H1 (cell line): ENCODE data around the gene GAR1. TPM values are rescaled to one million over a fixed set of nuclear protein-coding genes. Genes with fewer than 3 reads are reported as not detected.

Experiments used
- CTCF ChIA-PET: fragments of 300-600 bp; sonication (Branson Sonifier 250); formaldehyde crosslinking; loops from one replicate; lab custom pipeline; 2021; ENCODE audit not compliant: partially characterized antibody; lab: Charles Lee
- POLR2A ChIA-PET: fragments of 300-600 bp; sonication (Branson Sonifier 250); formaldehyde crosslinking; loops from one replicate; lab custom pipeline; 2021; ENCODE audit warnings: inconsistent platforms; ENCODE audit not compliant: partially characterized antibody; lab: Charles Lee
- DNase-seq, 2 experiments: peaks; one replicate each; pipeline versions ENCODE4 v3.0.0 to v3.0.0-alpha.2; 2010 to 2022; ENCODE audit warnings: low spot score in 2 of 2, low read depth in 1 of 2, mixed read lengths in 1 of 2
- FAIRE-seq: peaks from 2 replicates; lab custom pipeline; 2011; peaks lifted over from hg19 to GRCh38; lab: Jason Lieb, UNC
- H2AFZ ChIP-seq: 2 replicates; pipeline ENCODE4 v1.8.1; 2012; ENCODE audit warnings: low read length, inconsistent platforms
- H2AK5ac ChIP-seq: 2 replicates; pipeline ENCODE4 v1.6.1; 2013; ENCODE audit warnings: low read depth, low read length
- H2BK120ac ChIP-seq: replicated peaks from 2 replicates; pipeline ENCODE3; 2013; ENCODE audit warnings: low read depth, low read length, inconsistent platforms
- H2BK12ac ChIP-seq: 2 replicates; pipeline ENCODE4 v1.6.1; 2013; ENCODE audit warnings: low read depth, low read length
- H2BK15ac ChIP-seq: 2 replicates; pipeline ENCODE4 v1.6.1; 2013; ENCODE audit warnings: low read length
- H2BK20ac ChIP-seq: 2 replicates; pipeline ENCODE4 v1.6.1; 2013; ENCODE audit warnings: low read length
- H2BK5ac ChIP-seq: 2 replicates; pipeline ENCODE4 v1.6.1; 2013; ENCODE audit warnings: low read depth, low read length
- H3K14ac ChIP-seq: 2 replicates; pipeline ENCODE4 v1.6.1; 2013; ENCODE audit warnings: inconsistent platforms; ENCODE audit not compliant: insufficient read length
- H3K18ac ChIP-seq: 2 replicates; pipeline ENCODE4 v1.6.1; 2013; ENCODE audit warnings: low read length; ENCODE audit errors: extremely low read depth
- H3K23ac ChIP-seq: 2 replicates; pipeline ENCODE4 v1.6.1; 2013; ENCODE audit warnings: inconsistent platforms; ENCODE audit not compliant: insufficient read length
- H3K23me2 ChIP-seq: 2 replicates; pipeline ENCODE4 v1.6.1; 2013; ENCODE audit warnings: low read depth, low read length
- H3K27ac ChIP-seq: 2 replicates; pipeline ENCODE4 v1.6.1; 2011; ENCODE audit warnings: low read depth, low read length, inconsistent platforms
- H3K27me3 ChIP-seq, 4 experiments: replicated peaks in 1 of 4; 1 replicate in 1 of 4; 2 replicates in 3 of 4; pipeline versions ENCODE4 v1.6.1 to v1.8.1; 2011 to 2013; ENCODE audit warnings: low read length in 3 of 4, mild to moderate bottlenecking in 3 of 4, inconsistent platforms in 2 of 4, mixed read lengths in 2 of 4, moderate library complexity in 1 of 4; ENCODE audit not compliant: control insufficient read depth in 3 of 4, insufficient read depth in 3 of 4; ENCODE audit errors: extremely low read depth in 1 of 4
- H3K36me3 ChIP-seq, 4 experiments: 2 replicates each; pipeline versions ENCODE4 v1.6.1 to v1.8.1; 2011 to 2013; ENCODE audit warnings: mild to moderate bottlenecking in 4 of 4, low read length in 3 of 4, moderate library complexity in 2 of 4, control low read depth in 1 of 4, inconsistent platforms in 1 of 4; ENCODE audit not compliant: insufficient read depth in 4 of 4, control insufficient read depth in 2 of 4
- H3K4ac ChIP-seq: replicated peaks from 2 replicates; pipeline ENCODE3; 2013; ENCODE audit warnings: low read length, low read depth, mixed read lengths, inconsistent platforms; ENCODE audit not compliant: insufficient read length
- H3K4me1 ChIP-seq, 4 experiments: replicated peaks in 1 of 4; 1 replicate in 1 of 4; 2 replicates in 3 of 4; pipeline versions ENCODE4 v1.6.1 to v1.8.1; 2011 to 2013; ENCODE audit warnings: low read length in 3 of 4, inconsistent platforms in 2 of 4, mixed read lengths in 1 of 4; ENCODE audit not compliant: insufficient read depth in 4 of 4, control insufficient read depth in 3 of 4
- H3K4me2 ChIP-seq, 2 experiments: 2 replicates each; pipeline versions ENCODE4 v1.6.1 to v1.8.1; 2011 to 2013; ENCODE audit warnings: low read depth in 2 of 2, low read length in 2 of 2, control low read depth in 1 of 2, inconsistent platforms in 1 of 2, mild to moderate bottlenecking in 1 of 2; ENCODE audit not compliant: insufficient read depth in 1 of 2
- H3K4me3 ChIP-seq, 4 experiments: fragments of 200-600, 300-600 bp in 1 of 4; sonication (generic), shearing (Covaris generic), sonication (Bioruptor Twin) in 1 of 4; 2 replicates each; pipeline versions ENCODE4 v1.5.1 to v1.8.1; 2011 to 2016; ENCODE audit warnings: low read length in 4 of 4, low read depth in 3 of 4, control low read depth in 2 of 4, inconsistent platforms in 2 of 4, mild to moderate bottlenecking in 2 of 4, mixed read lengths in 1 of 4, moderate library complexity in 1 of 4; ENCODE audit not compliant: insufficient read depth in 2 of 4; ENCODE audit errors: extremely low read depth in 1 of 4
- H3K56ac ChIP-seq: replicated peaks from 2 replicates; pipeline ENCODE3; 2013; ENCODE audit warnings: low read depth, mild to moderate bottlenecking, mixed read lengths, low read length, inconsistent platforms; ENCODE audit not compliant: insufficient read length
- H3K79me1 ChIP-seq: 2 replicates; pipeline ENCODE4 v1.6.1; 2013; ENCODE audit warnings: low read depth, low read length, control low read depth
- H3K79me2 ChIP-seq, 2 experiments: 2 replicates each; pipeline versions ENCODE4 v1.6.1 to v1.8.1; 2012 to 2013; ENCODE audit warnings: low read length in 2 of 2, mild to moderate bottlenecking in 2 of 2, inconsistent platforms in 1 of 2; ENCODE audit not compliant: insufficient read depth in 2 of 2, control insufficient read depth in 1 of 2
- H3K9ac ChIP-seq, 4 experiments: replicated peaks in 1 of 4; 1 replicate in 1 of 4; 2 replicates in 3 of 4; pipeline versions ENCODE4 v1.6.1 to v1.8.1; 2011 to 2013; ENCODE audit warnings: low read depth in 3 of 4, low read length in 3 of 4, control low read depth in 2 of 4, mild to moderate bottlenecking in 2 of 4, moderate library complexity in 2 of 4, inconsistent platforms in 1 of 4; ENCODE audit errors: extremely low read depth in 1 of 4
- H3K9me3 ChIP-seq, 2 experiments: 2 replicates each; pipeline versions ENCODE4 v1.6.1 to v1.8.1; 2012 to 2013; ENCODE audit warnings: mild to moderate bottlenecking in 2 of 2, moderate library complexity in 2 of 2, control low read depth in 1 of 2, inconsistent platforms in 1 of 2, low read depth in 1 of 2, low read length in 1 of 2, mixed read lengths in 1 of 2; ENCODE audit not compliant: insufficient read depth in 2 of 2
- H4K20me1 ChIP-seq, 2 experiments: replicated peaks in 1 of 2; 2 replicates each; pipeline versions ENCODE3 to v1.8.1; 2011 to 2013; ENCODE audit warnings: inconsistent platforms in 2 of 2, low read length in 2 of 2, mild to moderate bottlenecking in 1 of 2; ENCODE audit not compliant: insufficient read depth in 2 of 2, control insufficient read depth in 1 of 2
- H4K5ac ChIP-seq: 2 replicates; pipeline ENCODE4 v1.6.1; 2013; ENCODE audit warnings: low read length, low read depth, mixed read lengths, inconsistent platforms; ENCODE audit not compliant: insufficient read length
- H4K8ac ChIP-seq: 2 replicates; pipeline ENCODE4 v1.8.0; 2013; ENCODE audit warnings: mild to moderate bottlenecking, moderate library complexity, low read length, inconsistent platforms; ENCODE audit not compliant: insufficient read depth; ENCODE audit errors: extremely low read depth
- H4K91ac ChIP-seq: replicated peaks from 2 replicates; pipeline ENCODE3; 2013; ENCODE audit warnings: low read length, mixed read lengths, inconsistent platforms; ENCODE audit not compliant: insufficient read length
- ATF2 ChIP-seq: IDR thresholded peaks from 2 replicates; pipeline ENCODE4 v1.6.1; 2012; ENCODE audit warnings: low read length, inconsistent platforms
- ATF3 ChIP-seq: IDR thresholded peaks from 2 replicates; pipeline ENCODE4 v1.6.1; 2011; ENCODE audit warnings: low read depth, mild to moderate bottlenecking, low read length; ENCODE audit not compliant: insufficient read depth
- BACH1 ChIP-seq: IDR thresholded peaks from 2 replicates; pipeline ENCODE4 v1.6.1; 2012; ENCODE audit warnings: low read length, improper control_type of control experiment
- BCL11A ChIP-seq, 2 experiments: IDR thresholded peaks; one replicate each; pipeline ENCODE4 v1.6.1; 2011; ENCODE audit warnings: low read depth in 2 of 2, low read length in 2 of 2, mild to moderate bottlenecking in 2 of 2
- CBX8 ChIP-seq: fragments of 300-800, 300-1000 bp; sonication (generic); IDR thresholded peaks from 2 replicates; pipeline ENCODE4 v1.7.1; 2016; ENCODE audit warnings: low read depth, low read length, borderline replicate concordance
- CREB1 ChIP-seq: IDR thresholded peaks from 2 replicates; pipeline ENCODE4 v1.6.1; 2012; ENCODE audit warnings: inconsistent platforms
- GABPA ChIP-seq: IDR thresholded peaks from 2 replicates; pipeline ENCODE4 v1.6.1; 2011; ENCODE audit warnings: mild to moderate bottlenecking, low read length, moderate library complexity, borderline replicate concordance; ENCODE audit not compliant: insufficient read depth
- JUN ChIP-seq: IDR thresholded peaks from 2 replicates; pipeline ENCODE4 v1.6.1; 2011; ENCODE audit warnings: low read depth, mild to moderate bottlenecking, improper control_type of control experiment, low read length
- KDM5A ChIP-seq: fragments of 200-600 bp; IDR thresholded peaks from 2 replicates; pipeline ENCODE4 v1.7.1; 2012; ENCODE audit warnings: mild to moderate bottlenecking, low read length, inconsistent platforms, mixed read lengths
- SP1 ChIP-seq: IDR thresholded peaks from 2 replicates; pipeline ENCODE4 v1.6.1; 2011; ENCODE audit warnings: low read depth, low read length
- WGBS, 2 experiments: shearing (Covaris generic) in 1 of 2; methylation state at CpG; one replicate each; pipeline versions ENCODE4 v1.1.6 to v1.1.7; 2013 to 2015; ENCODE audit warnings: low lambda C conversion rate in 2 of 2, mixed read lengths in 2 of 2, inconsistent platforms in 1 of 2, low coverage in 1 of 2, missing lambda C conversion rate in 1 of 2; ENCODE audit not compliant: insufficient replicate concordance in 2 of 2, insufficient coverage in 1 of 2, insufficient read length in 1 of 2; ENCODE audit errors: extremely low coverage in 1 of 2, missing lambda C conversion rate in 1 of 2; 5-methylcytosine and 5-hydroxymethylcytosine counted together
- polyA plus RNA-seq, 7 experiments: library from polyadenylated mRNA; depleted of rRNA in 3 of 7; stranded (reverse) in 5 of 7; unstranded in 2 of 7; fragments of >200 nt in 5 of 7; fragments of 200-250 nt in 2 of 7; gene quantifications; 1 replicate in 5 of 7; 2 replicates in 1 of 7; 4 replicates in 1 of 7; pipeline versions ENCODE4 v1.2.1 to v1.2.3, GENCODE V29; 2011 to 2013; ENCODE audit warnings: missing spikeins in 2 of 7, mixed read lengths in 2 of 7
- total RNA-seq: library from RNA; stranded (reverse); fragmentation: NEBNext Ultra II Directional; extraction: Animal tissue kit (Norgen Biotek cat#: 25700); gene quantifications from 2 replicates; pipeline ENCODE4 v1.2.1, GENCODE V29; 2021

The GAR1 gene
- total and polyA plus RNA-seq, 2 of the 8 experiments (the other 6 are each of a cell fraction or from before 2014, with no cell fraction given), result 14.5 to 37.5 TPM

GRCh38 chr4:109872065-109872464 is 56.5 kb downstream of the GAR1 start:
- no peak overlapping the region for H3K4ac ChIP-seq
- no peak for TF ChIP-seq ATF2
- TF ChIP-seq BCL11A (IDR thresholded peaks at IDR 0.05; ENCODE audit: low read depth in 2 of 2, low read length in 2 of 2), result no peak
- no peak for TF ChIP-seq SP1
- no peak for TF ChIP-seq KDM5A
- no peak for TF ChIP-seq JUN
- no peak for TF ChIP-seq BACH1
- TF ChIP-seq GABPA, result no peak
- no peak for TF ChIP-seq CREB1
- TF ChIP-seq CBX8, result no peak
- no peak for TF ChIP-seq ATF3
- no peaks in the 10 kb centered on the region for H4K20me1 ChIP-seq
- no peak overlapping the region for H3K23ac ChIP-seq
- POLR2A ChIA-PET, result no interaction called here
- no peak overlapping the region for H2BK15ac ChIP-seq
- no peak overlapping the region for H3K27ac ChIP-seq
- H4K8ac ChIP-seq, result no peak overlapping the region
- no peaks in the 10 kb centered on the region for H3K36me3 ChIP-seq
- no peak overlapping the region for H2BK12ac ChIP-seq
- H3K14ac ChIP-seq, result no peak overlapping the region
- H4K91ac ChIP-seq, result no peak overlapping the region
- no peaks in the 10 kb centered on the region for H3K79me1 ChIP-seq
- no peaks in the 10 kb centered on the region for H3K23me2 ChIP-seq
- no peaks in the 10 kb centered on the region for H3K27me3 ChIP-seq
- no peak overlapping the region for H4K5ac ChIP-seq
- H2AK5ac ChIP-seq, result no peak overlapping the region
- H3K79me2 ChIP-seq, result no peaks in the 10 kb centered on the region
- H3K4me3 ChIP-seq, result no peak overlapping the region
- H3K18ac ChIP-seq, result no peak overlapping the region
- H2AFZ ChIP-seq, result no peak overlapping the region
- H2BK120ac ChIP-seq, result no peak overlapping the region
- FAIRE-seq (no peak), DNase-seq (no peak)
- 88% methylated on average over 2 of the region's 2 CpGs; no CpG with 5 or more reads in 1 of the 2 experiments for WGBS, 2 experiments
- H3K9me3 ChIP-seq, result no peaks in the 10 kb centered on the region
- CTCF ChIA-PET, result interaction anchor here (0.6 to 1.1 kb wide), 3 partner anchors 98 to 188 kb away, joined by 3 read pairs; no protein-coding TSS in a partner anchor
- no peak overlapping the region for H2BK5ac ChIP-seq
- H3K56ac ChIP-seq, result no peak overlapping the region
- no peak overlapping the region for H2BK20ac ChIP-seq
- no peak overlapping the region for H3K9ac ChIP-seq
- no peaks in the 10 kb centered on the region for H3K4me1 ChIP-seq
- H3K4me2 ChIP-seq, result no peak overlapping the region
